ENCODE results near the gene CCNI.

Gene CCNI

GRCh38 chr4:77022560-77023179, 53.1 kb downstream of the CCNI start:
- H3K4me3 ChIP-seq (ENCODE audit: low read depth, low read length), result no peak overlapping the region
- no peak for TF ChIP-seq CTCF (IDR thresholded peaks at IDR 0.05; ENCODE audit: low read depth, low read length)

GRCh38 chr4:77021614-77022089, 54.1 kb downstream of the CCNI start:
- TF ChIP-seq CTCF (IDR thresholded peaks at IDR 0.05; ENCODE audit: low read depth, low read length), result no peak
- H3K4me3 ChIP-seq (ENCODE audit: low read depth, low read length), result no peak overlapping the region

DNA sequence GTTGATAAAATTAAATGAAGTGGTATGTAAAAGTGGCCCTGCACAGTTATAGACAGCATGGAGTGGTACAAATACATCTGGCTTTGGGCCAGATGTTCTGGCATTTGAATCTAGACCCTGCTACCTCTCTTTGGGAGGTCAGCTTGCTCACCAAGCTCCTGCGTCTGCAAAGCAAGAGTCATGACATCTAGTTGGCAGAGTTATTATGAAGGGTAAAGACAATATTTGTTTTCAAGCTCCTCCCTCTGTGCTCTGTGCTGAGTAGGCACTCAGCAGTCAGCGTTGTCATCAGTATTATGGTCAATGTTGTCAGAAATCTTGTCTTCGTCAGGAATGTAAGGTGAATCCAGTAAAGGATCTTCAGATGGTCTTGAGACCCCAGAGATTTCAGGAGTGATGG, 55.8 kb downstream of the CCNI start:
- TF ChIP-seq CTCF (IDR thresholded peaks at IDR 0.05; ENCODE audit: low read depth, low read length), result no peak

DNA sequence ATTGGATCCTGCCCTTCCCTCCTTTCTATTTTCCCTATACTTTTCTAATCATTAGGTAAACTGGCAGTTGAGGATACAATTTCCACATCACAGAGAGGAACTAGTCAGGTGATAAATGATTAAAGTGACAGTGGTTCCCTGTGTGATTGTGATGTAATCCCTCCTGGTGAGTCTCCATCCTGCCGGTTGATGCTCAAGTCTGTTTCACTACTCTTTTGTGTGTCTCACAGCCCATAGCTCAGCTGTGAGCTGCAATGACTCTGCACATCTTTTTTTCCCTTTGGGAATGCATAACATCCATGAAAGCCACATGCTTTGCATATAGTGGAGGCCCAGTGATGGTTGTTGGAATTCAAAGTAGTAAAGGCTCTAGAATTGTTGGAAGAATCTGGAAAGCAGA, 60.4 kb downstream of the CCNI start:
- TF ChIP-seq CTCF (IDR thresholded peaks at IDR 0.05; ENCODE audit: low read depth, low read length), result no peak
- no peak overlapping the region for H3K4me3 ChIP-seq (ENCODE audit: low read depth, low read length)

More for the DNA sequence above, 55.8 kb downstream of the CCNI start:
- H3K4me3 ChIP-seq (ENCODE audit: low read depth, low read length), result no peak overlapping the region

- no peak overlapping the region for H3K4me3 ChIP-seq (ENCODE audit: low read depth, low read length)
- TF ChIP-seq CTCF (IDR thresholded peaks at IDR 0.05; ENCODE audit: low read depth, low read length), result no peak
Observed at GRCh38 chr4:77014256-77014655, 61.5 kb downstream of the CCNI start.

- no peak for TF ChIP-seq CTCF (IDR thresholded peaks at IDR 0.05; ENCODE audit: low read depth, low read length)
- H3K4me3 ChIP-seq (ENCODE audit: low read depth, low read length), result no peak overlapping the region
Observed at GRCh38 chr4:77012726-77013125, 63.1 kb downstream of the CCNI start.

GRCh38 chr4:77010841-77011354, 64.9 kb downstream of the CCNI start:
- no peak overlapping the region for H3K4me3 ChIP-seq (ENCODE audit: low read depth, low read length)
- no peak for TF ChIP-seq CTCF (IDR thresholded peaks at IDR 0.05; ENCODE audit: low read depth, low read length)

Measured in WI38 (cell line).